Neutrophil (primary cell): ENCODE results near the gene ABCD4.
"Not testable (repeated sequence)": the region's sequence is repeated elsewhere in the genome, so short reads cannot be mapped to it uniquely, and the experiment has no call there.

Source experiments
- H3K27ac ChIP-seq: fragments of 200-600 bp; sonication (generic); 2 replicates; pipeline ENCODE4 v1.5.1; 2016; ENCODE audit warnings: mild to moderate bottlenecking, moderate library complexity
- H3K27me3 ChIP-seq: fragments of 200-600 bp; sonication (generic); 2 replicates; pipeline ENCODE4 v1.6.0; 2016; ENCODE audit warnings: mild to moderate bottlenecking
- H3K36me3 ChIP-seq: fragments of 200-600 bp; sonication (generic); 2 replicates; pipeline ENCODE4 v1.5.1; 2017
- H3K4me1 ChIP-seq, 2 experiments: fragments of 200-600 bp in 1 of 2; sonication (generic) in 1 of 2; 1 replicate in 1 of 2; 2 replicates in 1 of 2; pipeline versions ENCODE4 v1.5.1 to v1.6.1; 2013 to 2016; ENCODE audit warnings: low read depth in 1 of 2, low read length in 1 of 2, mild to moderate bottlenecking in 1 of 2, moderate library complexity in 1 of 2; ENCODE audit not compliant: control insufficient read depth in 1 of 2, insufficient read depth in 1 of 2
- H3K4me3 ChIP-seq, 2 experiments: fragments of 200-600 bp in 1 of 2; sonication (generic) in 1 of 2; 1 replicate in 1 of 2; 2 replicates in 1 of 2; pipeline ENCODE4 v1.5.1; 2013 to 2016; ENCODE audit warnings: low read depth in 1 of 2, low read length in 1 of 2, mild to moderate bottlenecking in 1 of 2, moderate library complexity in 1 of 2
- H3K9me3 ChIP-seq: fragments of 200-600 bp; sonication (generic); 2 replicates; pipeline ENCODE4 v1.5.1; 2016
- CTCF ChIP-seq: fragments of 200-600 bp; sonication (generic); IDR thresholded peaks from 2 replicates; pipeline ENCODE4 v1.5.1; 2016; ENCODE audit warnings: antibody characterized with exemption

The ABCD4 gene

GRCh38 chr14:74271365-74271764 is 31.4 kb downstream of the ABCD4 start:
- Histone ChIP-seq H3K27me3 (peaks cover 23% of the 10 kb centered on the region), H3K36me3 (no peaks in the 10 kb centered on the region), H3K9me3 (no peaks in the 10 kb centered on the region), H3K4me1 (no peaks in the 10 kb centered on the region), H3K27ac (no peak overlapping the region), H3K4me3 (no peak overlapping the region)
- TF ChIP-seq CTCF = no peak

- H3K36me3 ChIP-seq, H3K27ac ChIP-seq, H3K4me3 ChIP-seq, H3K4me1 ChIP-seq, H3K9me3 ChIP-seq: not testable (repeated sequence)
- H3K27me3 ChIP-seq = peaks cover 23% of the 10 kb centered on the region
Measured at GRCh38 chr14:74270382-74271177, 32.2 kb downstream of the ABCD4 start.

- H3K9me3 ChIP-seq = no peaks in the 10 kb centered on the region
- no peaks in the 10 kb centered on the region for H3K4me1 ChIP-seq
- no peaks in the 10 kb centered on the region for H3K36me3 ChIP-seq
- no peak overlapping the region for H3K27ac ChIP-seq
- peaks cover 26% of the 10 kb centered on the region for H3K27me3 ChIP-seq
- no peak for TF ChIP-seq CTCF
- H3K4me3 ChIP-seq = no peak overlapping the region
Measured at GRCh38 chr14:74267588-74267987, 35.1 kb downstream of the ABCD4 start.

- Histone ChIP-seq H3K4me1 (no peaks in the 10 kb centered on the region), H3K4me3 (no peak overlapping the region), H3K27ac (no peak overlapping the region), H3K27me3 (peaks cover 16% of the 10 kb centered on the region), H3K9me3 (no peaks in the 10 kb centered on the region), H3K36me3 (no peaks in the 10 kb centered on the region)
- TF ChIP-seq CTCF = no peak
Measured at GRCh38 chr14:74265301-74265965, 37.3 kb downstream of the ABCD4 start.

GRCh38 chr14:74263921-74264320 is 38.8 kb downstream of the ABCD4 start:
- H3K36me3 ChIP-seq = no peaks in the 10 kb centered on the region

More at GRCh38 chr14:74263921-74264320, 38.8 kb downstream of the ABCD4 start:
- Histone ChIP-seq H3K27me3 (peaks cover 30% of the 10 kb centered on the region), H3K4me1 (no peaks in the 10 kb centered on the region), H3K27ac (no peak overlapping the region), H3K9me3 (no peaks in the 10 kb centered on the region), H3K4me3 (no peak overlapping the region)
- TF ChIP-seq CTCF = no peak
